ENCODE measurements around the gene KSR2.

DNA sequence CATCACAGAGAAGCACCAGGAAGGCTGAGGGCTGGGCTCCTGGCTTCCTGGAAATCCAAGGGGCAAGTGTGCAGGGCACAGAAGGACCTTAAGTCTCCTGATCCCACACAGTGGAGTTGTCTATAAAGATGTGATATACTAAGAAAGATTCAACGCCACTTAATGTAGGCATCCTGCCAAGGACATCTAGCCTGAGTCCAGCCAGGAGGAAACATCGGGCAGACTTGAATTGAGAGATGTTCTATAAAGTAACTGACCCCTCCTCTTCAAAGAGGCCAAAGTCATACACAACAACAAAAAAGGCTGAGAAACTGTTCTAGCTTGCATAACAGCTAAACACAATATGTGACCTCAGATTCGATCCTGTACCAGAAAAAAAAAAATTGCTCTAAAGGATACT is 307.9 kb downstream of the KSR2 start:
- TF ChIP-seq ZNF274 (IDR thresholded peaks at IDR 0.05; ENCODE audit: low read depth, low read length) (no peak), YY1 (IDR thresholded peaks at IDR 0.05; ENCODE audit: insufficient read depth, insufficient read length) (no peak)
